Measurements from ENCODE around the gene PLEKHO2.

PLEKHO2 gene

DNA sequence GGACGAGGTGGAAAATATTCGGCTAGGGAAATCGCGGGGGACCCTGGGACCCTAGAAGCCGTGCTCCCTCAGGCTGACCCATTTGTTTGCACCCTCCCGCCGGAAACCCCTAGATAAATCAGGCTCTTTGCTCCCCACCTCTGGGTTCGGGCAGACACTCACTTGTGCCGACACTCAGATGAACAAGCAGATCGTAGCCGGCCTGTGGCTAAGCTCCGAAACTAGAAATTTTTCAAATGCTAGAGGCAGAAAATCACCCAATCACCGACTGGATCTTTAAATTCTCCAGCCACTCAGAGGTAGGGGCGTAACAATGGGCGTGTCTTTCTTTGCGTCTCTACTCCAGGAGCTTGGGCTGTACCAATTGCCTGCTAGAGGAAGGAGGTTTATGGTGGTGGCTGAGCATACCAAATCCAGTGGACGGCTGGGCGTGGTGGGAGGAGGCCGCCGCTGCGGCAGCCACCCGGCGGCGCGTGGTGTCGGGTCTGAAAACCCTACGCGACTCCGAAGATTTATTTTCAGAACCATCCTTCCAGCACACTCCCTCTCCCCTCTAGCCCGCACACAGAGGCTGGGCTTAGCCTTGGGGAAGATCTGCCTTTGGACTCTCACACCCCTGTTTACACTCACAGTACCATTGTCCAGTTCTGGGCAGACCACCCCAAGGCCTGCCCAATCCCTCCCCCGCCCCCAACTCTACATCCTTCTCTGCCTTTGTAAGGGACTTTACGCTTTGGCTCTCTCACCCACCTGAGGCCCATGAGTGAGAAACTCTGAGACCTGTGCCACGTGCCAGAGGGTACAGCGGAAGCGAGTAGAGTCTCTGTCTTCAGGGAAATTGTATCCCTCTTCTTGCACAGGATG is 16.1 kb upstream of the PLEKHO2 start, which contains the start of gene PIF1:
TSS of gene PIF1 (minus strand) at position 217 of the 864 bp plus-strand sequence. CDS start 1,312 bp downstream, outside the sequence.
- DNase-seq (ENCODE audit: low spot score): peak; percentile 96

DNA sequence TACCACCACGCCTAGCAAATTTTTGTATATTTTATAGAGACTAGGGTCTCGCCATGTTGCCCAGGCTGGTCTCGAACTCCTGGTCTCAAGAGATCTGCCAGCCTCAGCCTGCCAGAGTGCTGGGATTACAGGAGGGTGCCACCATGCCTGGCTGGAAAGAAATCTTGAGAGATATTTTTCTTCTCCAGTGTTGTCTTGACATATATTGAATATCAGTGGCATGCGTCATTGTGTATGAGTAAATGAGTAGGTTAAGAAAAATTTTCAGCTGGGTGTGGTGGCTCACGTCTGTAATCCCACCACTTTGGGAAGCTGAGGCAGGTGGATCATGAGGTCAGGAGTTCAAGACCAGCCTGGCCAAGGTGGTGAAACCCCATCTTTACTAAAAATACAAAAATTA is 12.7 kb upstream of the PLEKHO2 start:
- no peak for DNase-seq (ENCODE audit: low spot score)

DNA sequence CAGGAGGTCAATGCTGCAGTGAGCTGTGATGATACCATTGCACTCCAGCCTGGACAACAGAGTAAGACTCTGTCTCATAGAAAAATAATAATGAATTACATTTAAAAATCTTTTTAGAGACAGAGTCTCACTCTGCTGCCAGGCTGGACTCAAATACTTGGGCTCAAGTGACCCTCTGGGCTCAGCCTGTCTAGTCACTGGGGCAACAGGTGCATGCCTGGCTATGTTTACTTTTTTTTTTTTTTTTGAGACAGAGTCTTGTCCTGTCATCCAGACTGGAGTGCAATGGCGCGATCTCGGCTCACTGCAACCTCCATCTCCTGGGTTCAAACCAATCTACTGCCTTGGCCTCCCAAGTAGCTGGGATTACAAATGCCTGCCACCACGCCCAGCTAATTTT is 8.0 kb upstream of the PLEKHO2 start:
- DNase-seq (ENCODE audit: low spot score): no peak

DNA sequence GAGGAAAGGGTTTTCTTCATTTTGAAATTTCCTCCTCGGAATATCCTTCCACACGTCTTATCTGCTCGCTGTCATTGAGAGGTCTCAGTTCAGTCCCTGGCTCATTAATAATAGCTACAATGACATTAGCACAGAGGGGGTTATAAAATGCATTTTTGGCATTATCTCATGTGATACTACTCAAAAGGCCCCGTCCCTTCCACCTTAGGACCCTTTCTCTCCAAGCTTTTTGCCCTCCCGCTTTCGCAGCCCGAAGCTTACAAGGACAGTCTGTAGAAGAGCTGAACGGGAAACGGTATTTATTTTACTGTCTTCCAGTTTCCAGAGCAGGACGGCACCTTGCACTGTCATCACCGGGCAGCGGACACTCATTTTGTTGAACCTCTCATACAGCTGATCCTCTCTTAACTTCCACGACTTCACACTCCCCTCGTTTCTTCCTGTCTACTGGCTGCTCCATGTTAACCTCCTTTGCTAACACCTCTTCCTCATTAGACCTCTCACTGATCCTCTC is 5.6 kb upstream of the PLEKHO2 start:
- no peak for DNase-seq (ENCODE audit: low spot score)

DNA sequence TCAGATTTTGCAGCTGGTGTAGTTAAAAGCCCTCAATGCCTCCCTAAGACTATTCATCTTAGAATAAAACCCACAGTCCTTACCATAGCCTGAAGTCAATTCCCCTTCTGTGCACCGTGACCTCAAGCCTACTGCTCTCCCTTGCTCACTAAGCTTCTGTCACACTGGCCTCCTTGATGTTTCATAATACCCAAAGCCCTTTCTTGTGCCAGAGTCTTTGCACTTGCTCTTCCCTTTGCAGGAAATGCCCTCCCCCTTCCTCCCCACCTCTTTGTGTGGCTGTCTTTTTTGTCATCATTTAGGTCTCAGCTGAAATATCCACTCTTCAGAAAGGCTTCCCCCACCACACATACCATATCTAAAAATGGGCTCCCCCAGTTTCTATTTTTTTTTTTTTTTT is 4.2 kb upstream of the PLEKHO2 start:
- DNase-seq (ENCODE audit: low spot score): no peak

DNA sequence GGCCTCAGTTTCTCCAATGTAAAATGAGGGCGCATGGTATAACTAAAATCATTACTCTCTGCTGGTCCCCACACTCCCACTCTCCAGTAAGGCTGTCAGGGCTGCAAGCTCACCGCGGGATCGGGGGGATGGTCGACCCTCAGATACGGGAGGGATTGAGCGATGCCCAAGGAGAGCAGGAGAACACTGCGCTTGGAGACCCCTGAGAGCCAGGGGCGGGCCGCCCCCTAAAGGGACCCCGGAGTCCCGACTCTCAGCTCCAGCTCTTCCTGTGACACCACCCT is 713 bp upstream of the PLEKHO2 start:
- no peak for DNase-seq (ENCODE audit: low spot score)

DNA sequence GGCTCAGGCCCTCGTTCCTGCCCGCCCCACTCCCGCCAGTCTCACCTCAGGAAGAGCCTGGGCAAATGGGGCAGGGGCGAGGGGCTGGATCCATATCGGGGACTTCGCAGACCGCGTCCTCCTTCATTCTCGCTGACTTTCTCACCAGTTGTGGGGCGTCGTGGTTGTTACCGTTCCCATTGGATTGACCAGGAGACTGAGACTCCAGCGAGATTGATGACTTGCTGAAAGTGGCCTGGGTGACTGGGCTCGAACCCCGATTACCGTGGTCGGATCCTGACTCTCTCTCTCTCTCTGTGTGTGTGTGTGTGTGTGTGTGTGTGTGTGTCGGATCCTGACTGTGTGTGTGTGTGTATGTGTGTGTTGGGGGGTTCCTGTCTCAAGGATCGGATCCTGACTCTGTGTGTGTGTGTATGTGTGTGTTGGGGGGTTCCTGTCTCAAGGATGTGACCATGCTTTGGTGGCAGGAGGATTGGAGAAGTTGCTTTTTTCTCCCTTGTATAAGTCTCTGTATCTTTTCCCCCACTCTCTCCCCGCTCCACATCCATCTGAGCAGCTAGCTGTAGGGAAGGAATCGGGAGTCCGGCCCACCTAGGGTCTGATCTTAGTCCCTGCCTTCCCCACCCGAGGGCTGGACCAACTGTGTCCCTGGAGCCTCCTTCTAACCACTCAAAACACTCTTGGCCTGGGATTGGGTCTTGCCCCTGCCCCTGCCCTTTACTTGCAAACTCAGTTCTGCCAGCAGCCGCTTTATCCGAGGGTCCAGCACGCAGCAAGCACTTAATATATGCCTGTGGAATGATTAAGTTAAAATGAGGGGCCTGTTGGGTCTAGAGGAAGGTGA is 603 bp downstream of the PLEKHO2 start:
- DNase-seq (ENCODE audit: low spot score): no peak

DNA sequence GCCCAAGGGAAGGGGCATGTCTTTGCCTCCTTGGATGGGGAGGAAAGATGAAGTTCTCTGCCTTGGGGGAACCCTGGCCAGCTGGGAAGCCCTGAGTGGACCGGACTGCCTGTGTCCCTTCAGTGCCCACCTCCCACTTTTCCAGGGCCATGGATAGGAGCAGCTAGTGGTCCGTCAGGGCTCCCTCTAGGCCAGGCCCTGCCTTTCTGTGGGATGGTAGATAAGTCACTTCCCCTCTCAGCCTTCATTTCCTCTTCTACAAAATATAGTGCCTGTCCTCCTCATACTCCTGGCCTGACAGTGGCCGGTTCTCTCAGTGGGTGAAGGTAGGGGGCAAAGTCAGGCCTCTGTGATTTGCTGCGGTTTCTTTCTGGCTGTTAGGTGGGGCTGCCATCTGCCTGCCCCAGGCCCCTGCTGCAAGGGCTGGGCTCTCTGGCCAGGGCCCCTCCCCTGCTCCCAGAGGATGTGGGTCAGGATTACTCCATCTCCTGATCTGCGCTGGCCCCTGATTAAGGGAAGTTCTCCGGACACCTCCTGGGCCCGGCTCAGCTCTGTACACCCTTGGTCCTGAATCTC is 1.4 kb downstream of the PLEKHO2 start:
- DNase-seq (ENCODE audit: low spot score): peak; percentile 79

DNA sequence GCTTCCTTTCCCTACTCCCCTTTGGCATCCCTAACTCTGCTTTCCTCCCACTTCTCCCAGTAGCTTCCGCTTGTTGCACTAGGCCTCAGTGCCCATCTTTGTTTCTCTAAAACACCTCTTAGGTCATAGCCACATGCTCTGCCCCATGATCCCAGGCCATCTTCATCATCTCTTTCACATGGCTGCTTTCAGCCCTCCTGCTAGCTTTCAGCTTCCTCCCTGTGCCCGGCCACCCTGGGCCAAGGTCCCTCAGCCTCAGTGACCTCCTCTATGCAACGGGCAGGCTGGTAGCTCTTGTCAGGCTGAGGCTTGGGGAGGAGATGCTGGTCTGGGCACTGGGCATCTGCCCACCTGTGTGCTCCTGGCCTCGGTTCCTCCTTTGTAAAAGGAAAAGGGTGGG is 2.3 kb downstream of the PLEKHO2 start:
- no peak for DNase-seq (ENCODE audit: low spot score)

DNA sequence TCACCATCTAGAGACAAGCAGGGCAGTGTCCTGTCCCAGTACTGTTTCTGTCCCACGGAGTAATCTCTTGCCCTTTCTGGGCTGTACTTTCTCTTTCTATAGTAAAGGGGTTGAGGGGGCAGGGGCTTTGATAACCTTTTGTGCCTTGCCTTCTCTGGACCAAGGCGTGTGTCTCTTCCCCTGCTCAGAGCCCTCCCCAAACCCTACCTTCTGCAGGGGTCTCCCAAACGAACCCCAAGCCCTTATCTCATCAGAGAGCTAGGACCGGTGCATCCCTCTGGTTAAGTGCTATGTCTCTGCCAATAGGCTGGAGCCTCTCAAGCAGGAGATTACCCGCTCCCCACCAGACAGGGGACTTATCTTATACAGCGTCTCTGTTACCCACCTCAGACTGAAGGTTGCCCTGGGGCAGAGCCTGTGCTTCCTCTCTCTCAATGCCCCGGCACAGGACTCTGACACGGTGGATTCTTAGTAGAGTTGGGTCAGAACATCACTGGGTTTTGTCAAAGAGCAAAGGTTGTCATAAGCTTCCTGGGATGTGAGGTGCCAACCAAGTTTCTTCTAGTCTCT is 2.9 kb downstream of the PLEKHO2 start:
- no peak for DNase-seq (ENCODE audit: low spot score)

DNA sequence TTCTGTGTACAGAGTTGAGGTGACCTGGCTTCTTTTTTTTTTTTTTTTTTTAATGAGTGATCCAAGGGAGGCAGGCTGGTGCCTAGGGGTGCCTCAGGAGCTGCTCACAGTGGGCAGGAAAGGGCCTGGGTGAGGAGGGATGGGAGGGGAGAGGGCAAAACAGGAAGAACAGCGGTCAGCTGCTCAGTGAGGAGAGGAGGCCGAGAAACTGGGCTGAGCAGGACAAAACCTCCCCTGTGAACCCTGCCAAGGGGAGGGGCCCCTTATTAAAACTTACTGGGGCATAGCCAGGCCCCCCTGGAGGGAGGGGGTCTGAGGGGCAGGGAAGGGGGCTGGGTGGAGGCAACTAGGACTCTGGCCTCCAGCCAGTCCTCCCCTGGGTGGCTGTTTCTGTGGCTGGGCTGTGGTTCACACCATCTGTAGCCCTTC is 3.5 kb downstream of the PLEKHO2 start:
- DNase-seq (ENCODE audit: low spot score): no peak

DNA sequence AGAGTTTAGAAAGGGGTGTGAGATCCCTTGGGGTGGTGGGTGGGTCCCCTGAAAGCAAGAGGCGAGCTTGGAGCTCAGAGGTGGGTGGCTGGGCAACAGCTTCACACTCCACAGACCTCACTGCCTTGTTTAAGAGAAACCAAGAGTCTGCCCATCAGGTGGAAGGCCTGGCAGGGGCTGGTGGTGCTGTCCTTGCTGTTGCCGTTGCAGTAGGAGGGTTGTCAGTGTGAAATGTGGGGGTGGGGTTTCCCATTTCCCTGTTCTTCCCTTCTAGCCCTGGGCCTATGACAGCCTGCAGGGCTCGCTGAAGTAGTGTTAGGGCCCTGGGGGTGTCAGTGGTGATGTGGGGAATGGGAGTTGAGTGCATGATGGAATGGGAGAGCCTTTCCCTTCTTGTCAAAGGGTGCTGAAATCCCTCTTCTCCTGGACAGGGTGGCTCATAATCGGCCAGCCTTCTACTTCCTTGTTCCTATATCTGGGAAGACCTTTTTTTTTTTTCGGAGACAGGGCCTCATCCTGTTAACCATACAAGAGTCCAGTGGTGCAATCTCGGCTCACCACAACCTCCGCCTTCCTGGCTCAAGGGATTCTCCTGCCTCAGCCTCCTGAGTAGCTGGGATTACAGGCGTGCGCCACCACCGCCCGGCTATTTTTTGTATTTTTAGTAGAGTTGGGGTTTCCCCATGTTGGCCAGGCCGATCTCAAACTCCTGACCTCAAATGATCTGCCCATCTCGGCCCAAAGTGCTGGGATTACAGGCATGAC is 4.3 kb downstream of the PLEKHO2 start:
- DNase-seq (ENCODE audit: low spot score): no peak

DNA sequence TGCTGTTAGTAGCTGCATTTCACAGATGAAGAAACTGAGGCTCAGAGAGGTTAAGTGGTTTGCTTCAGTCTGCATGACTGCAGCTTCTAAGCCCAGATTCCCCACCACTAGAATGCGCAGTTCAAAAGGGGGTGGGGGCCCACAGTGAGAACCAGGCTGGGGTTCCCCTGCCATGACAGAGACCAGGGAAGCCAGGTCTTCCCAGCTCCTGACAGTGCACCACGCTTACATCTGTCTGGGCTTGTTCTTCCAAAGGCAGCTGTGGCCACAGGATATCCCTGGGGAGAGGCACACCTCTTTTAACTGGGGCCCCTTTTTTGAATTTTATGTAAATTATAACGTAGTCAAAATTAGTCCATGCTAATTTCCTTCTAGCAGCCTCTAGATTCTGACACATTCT is 5.3 kb downstream of the PLEKHO2 start:
- DNase-seq (ENCODE audit: low spot score): no peak

DNA sequence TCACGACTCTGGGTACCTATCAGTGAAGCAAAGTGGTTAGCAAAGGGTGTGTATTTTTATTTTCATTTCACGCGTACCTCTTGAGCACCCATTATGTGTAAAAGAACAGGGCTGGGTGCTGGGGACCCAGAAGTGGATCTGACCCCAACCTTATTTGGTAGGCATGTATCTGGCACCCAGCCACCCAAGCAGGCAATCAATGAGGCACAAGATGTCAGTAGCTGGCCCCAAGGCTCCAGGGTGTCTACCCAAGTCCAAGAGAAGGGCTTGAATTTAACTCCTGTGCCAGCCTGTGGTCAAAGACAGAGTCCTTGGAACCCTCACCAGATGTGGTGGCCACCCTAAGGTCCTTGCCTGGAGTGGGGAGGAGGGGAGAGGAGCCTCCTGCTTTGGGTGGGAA is 5.7 kb downstream of the PLEKHO2 start:
- DNase-seq (ENCODE audit: low spot score): no peak

DNA sequence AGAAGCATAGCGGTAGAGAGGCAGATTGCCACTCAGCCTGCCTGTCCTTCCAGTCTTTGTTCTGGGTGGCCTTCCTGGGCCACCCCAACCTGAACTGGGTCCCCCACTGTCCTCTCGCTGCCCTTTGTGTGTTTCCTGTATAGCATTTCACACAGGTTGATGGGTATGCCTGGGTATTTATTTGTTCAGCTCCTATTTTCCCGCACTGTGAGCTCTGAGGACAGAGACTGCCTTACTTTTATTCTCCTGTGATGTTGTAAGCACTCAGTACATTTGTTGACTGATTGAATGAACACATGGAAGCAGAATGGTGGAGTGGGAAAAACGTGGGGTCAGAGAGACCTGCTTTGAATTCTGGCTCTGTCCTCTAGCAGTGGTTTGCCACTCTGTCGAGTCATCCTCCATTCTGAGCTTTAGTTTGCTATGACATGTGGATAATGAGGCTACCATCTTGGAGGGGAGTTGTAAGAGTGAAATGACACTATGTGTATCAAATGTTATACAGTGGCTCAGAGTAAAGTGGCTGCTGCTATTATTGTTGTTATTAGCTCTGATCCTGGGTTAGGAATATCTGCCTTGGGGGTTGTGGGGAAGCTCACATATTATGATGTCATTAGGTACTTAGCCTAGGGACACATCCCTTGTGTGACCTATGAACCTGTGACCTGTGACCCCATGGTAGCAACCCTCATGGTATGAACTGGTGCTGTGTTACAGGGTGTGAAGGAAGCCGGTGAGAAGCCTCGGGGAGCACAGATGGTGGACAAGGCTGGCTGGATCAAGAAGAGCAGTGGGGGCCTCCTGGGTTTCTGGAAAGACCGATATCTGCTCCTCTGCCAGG is 6.4 kb downstream of the PLEKHO2 start:
- DNase-seq (ENCODE audit: low spot score): no peak

DNA sequence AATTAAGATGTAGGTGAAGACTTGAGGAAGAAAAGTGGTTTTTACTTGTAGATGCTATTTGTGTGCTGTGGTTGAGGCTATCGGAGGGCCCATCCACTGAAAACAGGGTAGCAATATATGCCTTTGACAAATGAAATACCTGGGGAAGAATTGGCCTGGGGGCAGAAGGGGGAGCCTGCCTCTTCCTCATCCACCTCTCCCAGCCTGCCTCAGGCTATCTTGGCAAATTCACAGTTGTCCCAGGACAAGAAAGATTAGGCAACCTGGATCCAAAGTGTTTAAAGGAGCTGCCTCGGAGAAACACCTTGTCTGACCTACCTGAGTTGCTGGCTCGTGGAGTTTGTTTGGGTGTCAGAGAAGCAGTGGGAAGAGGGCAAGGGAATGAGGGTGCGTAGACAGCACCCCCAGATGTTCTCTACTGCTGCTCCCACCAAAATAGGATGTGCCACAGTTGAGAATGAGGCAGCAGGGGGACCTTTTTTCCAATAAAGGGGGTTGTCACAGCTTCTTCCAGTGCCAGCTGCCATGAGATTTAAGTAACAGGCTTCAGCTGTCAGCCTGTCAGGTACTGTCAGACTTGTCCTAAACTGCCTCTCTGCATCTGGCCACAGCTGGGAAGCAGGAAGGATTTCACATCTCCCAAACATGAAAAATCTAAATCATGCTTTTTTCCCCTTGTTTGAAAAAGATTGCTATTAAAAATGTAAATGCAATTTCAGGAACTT is 9.2 kb downstream of the PLEKHO2 start:
- no peak for DNase-seq (ENCODE audit: low spot score)

DNA sequence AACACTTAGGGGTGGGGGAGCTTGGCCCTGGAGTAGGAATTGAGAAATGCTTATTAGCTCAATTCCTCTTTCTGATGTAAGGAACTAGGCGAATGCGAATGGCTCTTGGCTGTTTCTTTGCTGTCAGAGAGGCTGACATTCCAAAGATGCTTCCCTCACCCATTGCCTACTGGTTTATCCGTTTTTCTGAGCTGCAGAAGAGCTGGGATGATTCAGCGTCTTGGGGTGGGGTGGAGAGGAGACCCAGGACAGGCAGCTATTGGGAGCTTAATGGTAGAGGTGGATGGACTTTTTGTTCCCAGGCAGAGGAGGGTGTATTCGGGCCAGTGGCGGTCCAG is 9.8 kb downstream of the PLEKHO2 start:
- DNase-seq (ENCODE audit: low spot score): peak; percentile 79

DNA sequence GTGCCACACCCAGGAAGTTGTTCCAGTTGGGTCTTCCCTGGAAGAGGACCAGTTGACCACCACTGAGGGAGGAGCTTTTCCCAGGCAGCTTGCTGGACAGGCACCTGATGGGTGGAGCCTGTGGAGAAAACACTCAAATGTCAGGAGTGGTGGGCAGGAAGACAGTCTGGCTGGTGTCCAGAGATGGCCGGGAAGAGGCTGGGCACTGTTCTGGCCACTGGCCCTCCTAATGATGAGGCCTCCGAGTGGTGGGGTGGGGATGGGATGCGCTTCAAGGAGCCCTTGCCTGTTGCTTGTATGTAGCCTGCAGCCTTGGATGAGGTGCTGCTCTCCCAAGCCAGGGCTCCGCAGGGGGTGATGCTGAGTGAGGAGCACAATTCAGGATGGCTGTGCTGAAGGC is 12.3 kb downstream of the PLEKHO2 start:
- no peak for DNase-seq (ENCODE audit: low spot score)

DNA sequence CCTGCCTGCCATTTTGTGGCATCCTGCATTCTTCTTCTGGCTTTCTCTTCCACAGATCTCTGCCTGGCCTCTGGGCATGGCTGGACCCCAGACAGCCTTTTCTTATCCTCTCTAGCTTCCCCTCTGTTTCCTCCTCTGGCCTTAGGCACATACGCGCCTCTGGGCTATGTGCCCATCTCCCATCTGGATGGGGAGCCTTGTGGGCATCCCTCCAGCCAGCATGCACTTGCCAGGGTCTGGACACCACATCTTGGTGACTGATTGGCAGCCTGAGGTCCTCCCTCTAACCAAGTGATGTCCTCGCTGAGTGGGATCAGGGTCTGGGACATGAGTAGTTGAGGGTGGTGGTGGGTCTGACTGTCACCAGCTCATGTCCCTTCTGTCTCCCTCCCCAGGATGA is 12.8 kb downstream of the PLEKHO2 start:
- no peak for DNase-seq (ENCODE audit: low spot score)

Measured in hepatic stellate cell (primary cell).